ENCODE measurements around the gene NIM1K. TPM values are rescaled to one million over a fixed set of nuclear protein-coding genes. Genes with fewer than 3 reads are reported as not detected.

The NIM1K gene
- polyA plus RNA-seq, 1 of the 3 experiments (the other 2 are of a cell fraction): 0.16 TPM

DNA sequence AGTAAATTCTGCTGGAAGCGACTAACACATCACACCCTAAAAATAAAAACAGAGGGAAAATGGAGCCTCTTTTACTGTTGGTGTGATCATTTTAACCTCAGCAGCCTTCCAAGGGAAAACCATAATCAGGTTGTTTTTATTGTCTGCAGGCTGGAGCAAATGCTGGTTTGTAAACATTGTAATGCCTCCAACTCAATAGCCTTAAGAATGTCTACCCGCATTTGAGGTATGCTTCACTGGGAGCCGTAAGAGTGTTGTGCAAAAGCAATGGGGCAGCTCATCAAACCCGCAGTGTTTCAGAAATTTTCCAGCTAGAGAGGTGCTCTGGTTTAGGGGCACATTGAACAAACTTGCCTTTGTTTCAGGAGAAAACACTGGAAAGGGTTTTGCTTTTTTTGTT, 17.0 kb downstream of the NIM1K start:
- ChIA-PET CTCF (no interaction called here), POLR2A (no interaction called here)
- H3K4me1 ChIP-seq (ENCODE audit: control insufficient read depth in 1 of 2, insufficient read depth in 2 of 2, low read depth in 1 of 2, low read length in 1 of 2): no peaks in the 10 kb centered on the region
- no peaks in the 10 kb centered on the region for H3K9me2 ChIP-seq
- no peaks in the 10 kb centered on the region for H3K36me3 ChIP-seq (replicated peaks in 1 of 2; ENCODE audit: control insufficient read depth in 1 of 2, insufficient read depth in 2 of 2, low read length in 1 of 2)
- H3K4me2 ChIP-seq: no peak overlapping the region
- H3K79me2 ChIP-seq (ENCODE audit: insufficient read depth): no peaks in the 10 kb centered on the region
- no peaks in the 10 kb centered on the region for H3F3A ChIP-seq (replicated peaks; ENCODE audit: insufficient read depth)
- WGBS (ENCODE audit: low lambda C conversion rate): 86% methylated on average over 4 of the region's 4 CpGs
- H3K9me3 ChIP-seq: no peaks in the 10 kb centered on the region
- H4K20me1 ChIP-seq (ENCODE audit: insufficient read depth): no peaks in the 10 kb centered on the region
- peaks cover 4% of the 10 kb centered on the region; the same call in 1 of the 2 replicates for H3K27me3 ChIP-seq (ENCODE audit: insufficient read depth)
- no peak overlapping the region for H3K9ac ChIP-seq
- DNase-seq: no peak
- H3K4me3 ChIP-seq (ENCODE audit: low read depth in 2 of 2, low read length in 1 of 2): no peak overlapping the region
- no peak overlapping the region for H2AFZ ChIP-seq (ENCODE audit: low read depth)
- TF ChIP-seq, protein P1, sequence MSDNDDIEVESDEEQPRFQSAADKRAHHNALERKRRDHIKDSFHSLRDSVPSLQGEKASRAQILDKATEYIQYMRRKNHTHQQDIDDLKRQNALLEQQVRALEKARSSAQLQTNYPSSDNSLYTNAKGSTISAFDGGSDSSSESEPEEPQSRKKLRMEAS (IDR thresholded peaks at IDR 0.05; ENCODE audit: low read depth): no peak
- TF ChIP-seq ELF1 (IDR thresholded peaks at IDR 0.05): no peak
- TF ChIP-seq, protein P2, sequence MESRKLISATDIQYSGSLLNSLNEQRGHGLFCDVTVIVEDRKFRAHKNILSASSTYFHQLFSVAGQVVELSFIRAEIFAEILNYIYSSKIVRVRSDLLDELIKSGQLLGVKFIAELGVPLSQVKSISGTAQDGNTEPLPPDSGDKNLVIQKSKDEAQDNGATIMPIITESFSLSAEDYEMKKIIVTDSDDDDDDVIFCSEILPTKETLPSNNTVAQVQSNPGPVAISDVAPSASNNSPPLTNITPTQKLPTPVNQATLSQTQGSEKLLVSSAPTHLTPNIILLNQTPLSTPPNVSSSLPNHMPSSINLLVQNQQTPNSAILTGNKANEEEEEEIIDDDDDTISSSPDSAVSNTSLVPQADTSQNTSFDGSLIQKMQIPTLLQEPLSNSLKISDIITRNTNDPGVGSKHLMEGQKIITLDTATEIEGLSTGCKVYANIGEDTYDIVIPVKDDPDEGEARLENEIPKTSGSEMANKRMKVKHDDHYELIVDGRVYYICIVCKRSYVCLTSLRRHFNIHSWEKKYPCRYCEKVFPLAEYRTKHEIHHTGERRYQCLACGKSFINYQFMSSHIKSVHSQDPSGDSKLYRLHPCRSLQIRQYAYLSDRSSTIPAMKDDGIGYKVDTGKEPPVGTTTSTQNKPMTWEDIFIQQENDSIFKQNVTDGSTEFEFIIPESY (IDR thresholded peaks at IDR 0.05; ENCODE audit: borderline replicate concordance, low read depth): no peak
- TF ChIP-seq RCOR1 (IDR thresholded peaks at IDR 0.05; ENCODE audit: low read length): no peak
- no peak for TF ChIP-seq GABPA (IDR thresholded peaks at IDR 0.05; ENCODE audit: low read depth)
- TF ChIP-seq EZH2phosphoT487 (IDR thresholded peaks at IDR 0.05; ENCODE audit: borderline replicate concordance, low read depth): no peak
- no peak overlapping the region for H3K27ac ChIP-seq (ENCODE audit: low read depth in 2 of 2, low read length in 1 of 2)

DNA sequence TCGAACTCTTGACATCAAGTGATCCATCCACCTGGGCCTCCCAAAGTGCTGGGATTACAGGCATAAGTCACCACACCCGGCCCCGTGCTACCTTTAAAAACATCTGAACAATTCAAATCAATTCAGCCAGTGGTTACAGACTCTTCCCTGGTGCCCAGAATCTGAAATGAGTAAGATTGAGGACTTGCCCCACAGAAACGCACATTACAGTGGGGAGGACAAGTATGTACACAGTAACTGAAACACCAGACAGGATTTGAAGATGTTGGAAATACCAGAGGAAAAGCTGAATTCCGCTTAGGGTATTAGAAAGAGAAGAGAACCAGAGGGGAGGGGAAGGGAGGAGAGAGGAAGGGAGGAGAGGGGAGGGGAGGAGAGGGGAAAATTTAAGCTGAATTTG, 17.8 kb downstream of the NIM1K start:
- Histone ChIP-seq H3K27me3 (ENCODE audit: insufficient read depth) (peaks cover 4% of the 10 kb centered on the region; the same call in 1 of the 2 replicates), H3K79me2 (ENCODE audit: insufficient read depth) (no peaks in the 10 kb centered on the region), H3K9me2 (no peaks in the 10 kb centered on the region), H3K4me3 (ENCODE audit: low read depth in 2 of 2, low read length in 1 of 2) (no peak overlapping the region), H3K36me3 (replicated peaks in 1 of 2; ENCODE audit: control insufficient read depth in 1 of 2, insufficient read depth in 2 of 2, low read length in 1 of 2) (no peaks in the 10 kb centered on the region), H3K4me1 (ENCODE audit: control insufficient read depth in 1 of 2, insufficient read depth in 2 of 2, low read depth in 1 of 2, low read length in 1 of 2) (no peaks in the 10 kb centered on the region), H3K9ac (no peak overlapping the region), H2AFZ (ENCODE audit: low read depth) (no peak overlapping the region), H3K27ac (ENCODE audit: low read depth in 2 of 2, low read length in 1 of 2) (no peak overlapping the region), H3F3A (replicated peaks; ENCODE audit: insufficient read depth) (no peaks in the 10 kb centered on the region), H4K20me1 (ENCODE audit: insufficient read depth) (no peaks in the 10 kb centered on the region), H3K4me2 (no peak overlapping the region), H3K9me3 (no peaks in the 10 kb centered on the region)
- ChIA-PET CTCF (no interaction called here), POLR2A (no interaction called here)
- DNase-seq: no peak
- WGBS (ENCODE audit: low lambda C conversion rate): 40% methylated on average over 5 of the region's 5 CpGs
- TF ChIP-seq, protein P2 (IDR thresholded peaks at IDR 0.05; ENCODE audit: borderline replicate concordance, low read depth): no peak
- TF ChIP-seq, protein P3, sequence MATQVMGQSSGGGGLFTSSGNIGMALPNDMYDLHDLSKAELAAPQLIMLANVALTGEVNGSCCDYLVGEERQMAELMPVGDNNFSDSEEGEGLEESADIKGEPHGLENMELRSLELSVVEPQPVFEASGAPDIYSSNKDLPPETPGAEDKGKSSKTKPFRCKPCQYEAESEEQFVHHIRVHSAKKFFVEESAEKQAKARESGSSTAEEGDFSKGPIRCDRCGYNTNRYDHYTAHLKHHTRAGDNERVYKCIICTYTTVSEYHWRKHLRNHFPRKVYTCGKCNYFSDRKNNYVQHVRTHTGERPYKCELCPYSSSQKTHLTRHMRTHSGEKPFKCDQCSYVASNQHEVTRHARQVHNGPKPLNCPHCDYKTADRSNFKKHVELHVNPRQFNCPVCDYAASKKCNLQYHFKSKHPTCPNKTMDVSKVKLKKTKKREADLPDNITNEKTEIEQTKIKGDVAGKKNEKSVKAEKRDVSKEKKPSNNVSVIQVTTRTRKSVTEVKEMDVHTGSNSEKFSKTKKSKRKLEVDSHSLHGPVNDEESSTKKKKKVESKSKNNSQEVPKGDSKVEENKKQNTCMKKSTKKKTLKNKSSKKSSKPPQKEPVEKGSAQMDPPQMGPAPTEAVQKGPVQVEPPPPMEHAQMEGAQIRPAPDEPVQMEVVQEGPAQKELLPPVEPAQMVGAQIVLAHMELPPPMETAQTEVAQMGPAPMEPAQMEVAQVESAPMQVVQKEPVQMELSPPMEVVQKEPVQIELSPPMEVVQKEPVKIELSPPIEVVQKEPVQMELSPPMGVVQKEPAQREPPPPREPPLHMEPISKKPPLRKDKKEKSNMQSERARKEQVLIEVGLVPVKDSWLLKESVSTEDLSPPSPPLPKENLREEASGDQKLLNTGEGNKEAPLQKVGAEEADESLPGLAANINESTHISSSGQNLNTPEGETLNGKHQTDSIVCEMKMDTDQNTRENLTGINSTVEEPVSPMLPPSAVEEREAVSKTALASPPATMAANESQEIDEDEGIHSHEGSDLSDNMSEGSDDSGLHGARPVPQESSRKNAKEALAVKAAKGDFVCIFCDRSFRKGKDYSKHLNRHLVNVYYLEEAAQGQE (IDR thresholded peaks at IDR 0.05; ENCODE audit: low read depth, low read length): no peak
- no peak for TF ChIP-seq TCF12 (IDR thresholded peaks at IDR 0.05)
- no peak for TF ChIP-seq YY1 (IDR thresholded peaks at IDR 0.05; ENCODE audit: low read depth)
- TF ChIP-seq POLR2AphosphoS5 (IDR thresholded peaks at IDR 0.05; ENCODE audit: low read depth, low read length): no peak
- TF ChIP-seq, protein P4, sequence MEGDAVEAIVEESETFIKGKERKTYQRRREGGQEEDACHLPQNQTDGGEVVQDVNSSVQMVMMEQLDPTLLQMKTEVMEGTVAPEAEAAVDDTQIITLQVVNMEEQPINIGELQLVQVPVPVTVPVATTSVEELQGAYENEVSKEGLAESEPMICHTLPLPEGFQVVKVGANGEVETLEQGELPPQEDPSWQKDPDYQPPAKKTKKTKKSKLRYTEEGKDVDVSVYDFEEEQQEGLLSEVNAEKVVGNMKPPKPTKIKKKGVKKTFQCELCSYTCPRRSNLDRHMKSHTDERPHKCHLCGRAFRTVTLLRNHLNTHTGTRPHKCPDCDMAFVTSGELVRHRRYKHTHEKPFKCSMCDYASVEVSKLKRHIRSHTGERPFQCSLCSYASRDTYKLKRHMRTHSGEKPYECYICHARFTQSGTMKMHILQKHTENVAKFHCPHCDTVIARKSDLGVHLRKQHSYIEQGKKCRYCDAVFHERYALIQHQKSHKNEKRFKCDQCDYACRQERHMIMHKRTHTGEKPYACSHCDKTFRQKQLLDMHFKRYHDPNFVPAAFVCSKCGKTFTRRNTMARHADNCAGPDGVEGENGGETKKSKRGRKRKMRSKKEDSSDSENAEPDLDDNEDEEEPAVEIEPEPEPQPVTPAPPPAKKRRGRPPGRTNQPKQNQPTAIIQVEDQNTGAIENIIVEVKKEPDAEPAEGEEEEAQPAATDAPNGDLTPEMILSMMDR (IDR thresholded peaks at IDR 0.05): no peak
- no peak for TF ChIP-seq GATA2 (CRISPR knock-in tag; IDR thresholded peaks at IDR 0.05)
- no peak for TF ChIP-seq TEAD4 (IDR thresholded peaks at IDR 0.05; ENCODE audit: borderline replicate concordance, insufficient read depth)
- no peak for TF ChIP-seq GABPA (IDR thresholded peaks at IDR 0.05; ENCODE audit: low read depth)
- TF ChIP-seq, protein P5, sequence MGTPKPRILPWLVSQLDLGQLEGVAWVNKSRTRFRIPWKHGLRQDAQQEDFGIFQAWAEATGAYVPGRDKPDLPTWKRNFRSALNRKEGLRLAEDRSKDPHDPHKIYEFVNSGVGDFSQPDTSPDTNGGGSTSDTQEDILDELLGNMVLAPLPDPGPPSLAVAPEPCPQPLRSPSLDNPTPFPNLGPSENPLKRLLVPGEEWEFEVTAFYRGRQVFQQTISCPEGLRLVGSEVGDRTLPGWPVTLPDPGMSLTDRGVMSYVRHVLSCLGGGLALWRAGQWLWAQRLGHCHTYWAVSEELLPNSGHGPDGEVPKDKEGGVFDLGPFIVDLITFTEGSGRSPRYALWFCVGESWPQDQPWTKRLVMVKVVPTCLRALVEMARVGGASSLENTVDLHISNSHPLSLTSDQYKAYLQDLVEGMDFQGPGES (IDR thresholded peaks at IDR 0.05; ENCODE audit: low read depth, low read length): no peak
- TF ChIP-seq, protein P6, sequence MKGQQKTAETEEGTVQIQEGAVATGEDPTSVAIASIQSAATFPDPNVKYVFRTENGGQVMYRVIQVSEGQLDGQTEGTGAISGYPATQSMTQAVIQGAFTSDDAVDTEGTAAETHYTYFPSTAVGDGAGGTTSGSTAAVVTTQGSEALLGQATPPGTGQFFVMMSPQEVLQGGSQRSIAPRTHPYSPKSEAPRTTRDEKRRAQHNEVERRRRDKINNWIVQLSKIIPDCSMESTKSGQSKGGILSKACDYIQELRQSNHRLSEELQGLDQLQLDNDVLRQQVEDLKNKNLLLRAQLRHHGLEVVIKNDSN (IDR thresholded peaks at IDR 0.05; ENCODE audit: borderline replicate concordance, low read depth): no peak
- TF ChIP-seq RCOR1 (IDR thresholded peaks at IDR 0.05; ENCODE audit: low read length): no peak
- TF ChIP-seq EZH2phosphoT487 (IDR thresholded peaks at IDR 0.05; ENCODE audit: borderline replicate concordance, low read depth): no peak
